Stimulated activated CD4-positive, alpha-beta T cell treated with anti-CD3 and anti-CD28 coated beads, Interleukin-12 subunit alpha, Interleukin-12 subunit beta, amount 100 ng/mL, for 24 hours (primary cell): ENCODE measurements around the gene ZCCHC12.

Source experiments
- DNase-seq, 2 experiments: peaks; one replicate each; pipeline ENCODE4 v3.0.0-alpha.2; 2020; ENCODE audit warnings: low read depth in 2 of 2

The ZCCHC12 gene

GRCh38 chrX:118867251-118867650, 43.6 kb downstream of the ZCCHC12 start:
- no peak for DNase-seq

GRCh38 chrX:118872102-118872566, 48.5 kb downstream of the ZCCHC12 start:
- DNase-seq = no peak
